Glutamatergic neuron (in vitro differentiated cells): ENCODE measurements around the gene EDNRA. TPM values are rescaled to one million over a fixed set of nuclear protein-coding genes. Genes with fewer than 3 reads are reported as not detected.
A peak's percentile ranks its signal among the peaks of the same experiment; 100 is the strongest.

ENCODE experiments used
- DNase-seq: peaks from one replicate; pipeline ENCODE4 v3.0.0; 2022
- H3K27ac Mint-ChIP-seq: one replicate; pipeline ENCODE4 v1.8.0; 2020; ENCODE audit warnings: mild to moderate bottlenecking, mixed read lengths, inconsistent platforms; ENCODE audit not compliant: unreplicated experiment
- H3K27me3 Mint-ChIP-seq: one replicate; pipeline ENCODE4 v1.8.0; 2020; ENCODE audit warnings: mild to moderate bottlenecking, moderate library complexity, mixed read lengths, inconsistent platforms; ENCODE audit not compliant: unreplicated experiment
- H3K36me3 Mint-ChIP-seq: one replicate; pipeline ENCODE4 v1.8.0; 2020; ENCODE audit warnings: mild to moderate bottlenecking, mixed read lengths, inconsistent platforms; ENCODE audit not compliant: unreplicated experiment
- H3K4me1 Mint-ChIP-seq: one replicate; pipeline ENCODE4 v1.8.0; 2020; ENCODE audit warnings: mild to moderate bottlenecking, low read depth, mixed read lengths, inconsistent platforms; ENCODE audit not compliant: unreplicated experiment
- H3K4me3 Mint-ChIP-seq: one replicate; pipeline ENCODE4 v1.8.0; 2020; ENCODE audit warnings: mild to moderate bottlenecking, mixed read lengths, inconsistent platforms; ENCODE audit not compliant: unreplicated experiment
- H3K9me3 Mint-ChIP-seq: one replicate; pipeline ENCODE4 v1.8.0; 2020; ENCODE audit warnings: mild to moderate bottlenecking, moderate library complexity, mixed read lengths, inconsistent platforms; ENCODE audit not compliant: unreplicated experiment
- total RNA-seq: library from RNA; stranded (reverse); fragmentation: NEBNext Ultra II Directional; extraction: Animal tissue kit (Norgen Biotek cat#: 25700); gene quantifications from one replicate; pipeline ENCODE4 v1.2.1, GENCODE V29; 2021; ENCODE audit not compliant: unreplicated experiment
- TF ChIP-seq, protein P1 (sequence below): fragments of 200-600 bp; sonication (generic); IDR thresholded peaks from one replicate; pipeline ENCODE4 v1.5.0; 2021; ENCODE audit not compliant: partially characterized antibody, unreplicated experiment

The EDNRA gene
- total RNA-seq, 1 donor from 2014 or later, result not detected

DNA sequence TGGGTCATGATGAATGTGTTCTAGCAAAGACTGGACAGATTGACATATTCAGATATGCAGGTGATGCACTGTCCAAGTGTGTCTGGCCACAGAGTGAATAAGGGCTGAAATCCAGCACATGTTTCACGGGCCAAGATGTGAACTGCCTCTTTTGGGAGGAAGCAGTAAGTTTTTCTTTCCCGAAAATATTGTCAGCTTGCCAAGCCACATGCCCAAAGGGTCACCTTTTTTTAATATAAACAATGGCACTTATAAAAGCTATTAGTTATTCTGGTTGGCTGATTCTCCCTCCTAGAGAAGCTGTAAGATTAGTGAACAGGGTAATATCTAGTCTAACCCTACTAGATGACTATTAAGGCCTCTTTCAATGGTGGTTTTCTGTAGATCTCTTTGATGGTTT lies 1.5 kb upstream of the EDNRA start:
- no peak overlapping the region for H3K27ac Mint-ChIP-seq

DNA sequence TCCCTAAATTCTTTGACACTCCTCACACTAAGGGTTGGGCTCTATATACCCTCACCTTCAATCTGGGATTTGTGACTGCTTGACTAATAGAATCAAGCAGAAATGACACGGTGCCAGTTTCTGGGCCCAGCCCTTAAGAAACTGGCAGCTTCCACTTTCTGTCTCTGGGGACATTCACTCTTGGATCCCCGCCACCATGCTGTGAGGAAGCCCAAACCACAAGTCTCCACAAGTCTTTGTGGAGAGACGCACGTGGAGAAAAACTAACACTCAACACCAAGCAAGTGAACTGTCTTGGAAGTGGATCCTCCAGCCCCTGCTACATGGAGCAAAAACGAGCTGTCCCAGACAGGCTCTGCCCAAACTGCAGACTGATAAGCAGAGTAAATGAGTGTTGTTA lies 1.1 kb upstream of the EDNRA start:
- peaks cover 7% of the 10 kb centered on the region for H3K27me3 Mint-ChIP-seq
- no peaks in the 10 kb centered on the region for H3K4me1 Mint-ChIP-seq
- H3K36me3 Mint-ChIP-seq, result no peaks in the 10 kb centered on the region
- H3K27ac Mint-ChIP-seq, result no peak overlapping the region
- H3K9me3 Mint-ChIP-seq, result peaks cover 1% of the 10 kb centered on the region
- TF ChIP-seq, protein P1, sequence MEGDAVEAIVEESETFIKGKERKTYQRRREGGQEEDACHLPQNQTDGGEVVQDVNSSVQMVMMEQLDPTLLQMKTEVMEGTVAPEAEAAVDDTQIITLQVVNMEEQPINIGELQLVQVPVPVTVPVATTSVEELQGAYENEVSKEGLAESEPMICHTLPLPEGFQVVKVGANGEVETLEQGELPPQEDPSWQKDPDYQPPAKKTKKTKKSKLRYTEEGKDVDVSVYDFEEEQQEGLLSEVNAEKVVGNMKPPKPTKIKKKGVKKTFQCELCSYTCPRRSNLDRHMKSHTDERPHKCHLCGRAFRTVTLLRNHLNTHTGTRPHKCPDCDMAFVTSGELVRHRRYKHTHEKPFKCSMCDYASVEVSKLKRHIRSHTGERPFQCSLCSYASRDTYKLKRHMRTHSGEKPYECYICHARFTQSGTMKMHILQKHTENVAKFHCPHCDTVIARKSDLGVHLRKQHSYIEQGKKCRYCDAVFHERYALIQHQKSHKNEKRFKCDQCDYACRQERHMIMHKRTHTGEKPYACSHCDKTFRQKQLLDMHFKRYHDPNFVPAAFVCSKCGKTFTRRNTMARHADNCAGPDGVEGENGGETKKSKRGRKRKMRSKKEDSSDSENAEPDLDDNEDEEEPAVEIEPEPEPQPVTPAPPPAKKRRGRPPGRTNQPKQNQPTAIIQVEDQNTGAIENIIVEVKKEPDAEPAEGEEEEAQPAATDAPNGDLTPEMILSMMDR, result no peak
- no peak for DNase-seq
- no peak overlapping the region for H3K4me3 Mint-ChIP-seq

More for the DNA sequence above, 1.5 kb upstream of the EDNRA start:
- Mint-ChIP-seq H3K36me3 (no peaks in the 10 kb centered on the region), H3K4me3 (no peak overlapping the region), H3K4me1 (no peaks in the 10 kb centered on the region), H3K9me3 (peaks cover 1% of the 10 kb centered on the region), H3K27me3 (peaks cover 7% of the 10 kb centered on the region)
- TF ChIP-seq, protein P1, result no peak
- no peak for DNase-seq

DNA sequence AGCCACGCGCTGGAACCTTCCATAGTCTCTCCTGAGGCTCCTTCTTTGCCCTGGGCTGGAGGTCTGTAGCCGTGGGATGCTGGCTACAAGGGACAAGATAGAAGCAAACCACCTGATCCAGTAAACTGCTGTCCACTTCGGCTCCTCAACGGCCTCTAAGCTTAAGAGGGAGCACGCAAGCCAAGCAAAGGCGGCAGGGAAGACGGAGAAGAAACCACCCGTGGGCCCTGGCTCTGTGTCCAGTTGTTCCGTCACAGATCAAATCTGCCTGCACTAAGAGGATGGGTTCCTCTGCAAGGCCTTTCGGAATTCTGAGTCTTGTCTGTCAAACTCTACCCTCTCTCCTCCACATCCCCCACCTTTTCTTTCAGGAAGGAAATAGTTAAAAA lies 401 bp upstream of the EDNRA start:
- TF ChIP-seq, protein P1, result no peak
- H3K27ac Mint-ChIP-seq, result no peak overlapping the region

DNA sequence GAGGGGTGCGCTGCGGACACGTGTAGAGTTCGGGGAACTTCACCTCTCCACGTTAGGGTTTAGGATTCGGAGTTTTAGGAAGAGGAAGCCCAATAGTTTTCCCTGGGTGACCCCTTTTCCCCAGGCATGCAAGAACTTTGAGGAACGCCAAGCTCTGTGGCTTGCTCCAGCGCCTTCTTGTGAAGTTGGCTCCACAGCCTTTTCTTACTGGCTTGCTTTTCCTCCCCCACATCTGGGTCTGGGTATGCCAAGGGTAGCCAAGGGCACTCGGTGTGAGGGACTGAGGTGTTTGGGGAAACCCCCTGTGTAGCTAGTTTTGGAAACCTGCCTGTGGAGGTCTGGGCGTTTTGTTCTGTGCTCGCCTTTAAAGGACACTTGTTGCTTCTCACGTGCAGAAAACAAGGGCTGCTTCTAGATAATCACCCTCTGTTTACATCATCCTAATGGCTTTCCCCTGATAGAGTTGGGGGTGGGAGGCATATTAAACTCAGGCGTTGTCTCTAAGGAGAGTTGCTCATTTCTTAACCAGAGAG lies 746 bp downstream of the EDNRA start:
- H3K9me3 Mint-ChIP-seq, result no peaks in the 10 kb centered on the region
- TF ChIP-seq, protein P1, result no peak
- H3K27ac Mint-ChIP-seq, result no peak overlapping the region
- no peaks in the 10 kb centered on the region for H3K4me1 Mint-ChIP-seq
- no peak for DNase-seq
- H3K4me3 Mint-ChIP-seq, result peak overlapping the region; percentile 74
- H3K27me3 Mint-ChIP-seq, result peaks cover 7% of the 10 kb centered on the region
- no peaks in the 10 kb centered on the region for H3K36me3 Mint-ChIP-seq

More for the DNA sequence above, 401 bp upstream of the EDNRA start:
- H3K9me3 Mint-ChIP-seq, result peaks cover 1% of the 10 kb centered on the region
- DNase-seq, result no peak
- peak overlapping the region; percentile 91 for H3K4me3 Mint-ChIP-seq
- peaks cover 7% of the 10 kb centered on the region for H3K27me3 Mint-ChIP-seq
- no peaks in the 10 kb centered on the region for H3K36me3 Mint-ChIP-seq
- no peaks in the 10 kb centered on the region for H3K4me1 Mint-ChIP-seq

DNA sequence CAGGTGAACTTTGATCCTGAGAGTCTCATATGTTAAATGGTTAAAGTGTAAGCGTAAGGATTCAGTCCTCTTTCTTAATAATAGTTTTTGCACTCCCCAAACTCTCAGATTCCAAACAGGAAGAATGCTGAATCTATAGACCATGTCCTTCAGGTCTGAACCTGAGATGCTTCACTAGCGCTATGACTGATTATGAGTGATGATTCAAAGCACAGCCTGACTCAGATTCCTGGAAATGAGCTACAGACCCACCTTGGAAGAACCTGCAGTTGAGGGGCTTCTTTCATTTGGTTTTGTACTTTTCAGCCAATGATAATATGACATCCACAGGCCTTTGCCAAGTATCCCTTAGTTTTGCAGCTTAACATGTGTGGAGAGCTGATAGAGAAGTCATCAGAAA lies 1.4 kb downstream of the EDNRA start:
- TF ChIP-seq, protein P1, result no peak
- H3K36me3 Mint-ChIP-seq, result no peaks in the 10 kb centered on the region
- no peaks in the 10 kb centered on the region for H3K9me3 Mint-ChIP-seq
- H3K27me3 Mint-ChIP-seq, result peaks cover 7% of the 10 kb centered on the region
- H3K4me3 Mint-ChIP-seq, result no peak overlapping the region
- no peak overlapping the region for H3K27ac Mint-ChIP-seq
- no peak for DNase-seq
- no peaks in the 10 kb centered on the region for H3K4me1 Mint-ChIP-seq
